AG10803 (cell line): ENCODE data around the gene SDHB.
"Not testable (repeated sequence)": the region's sequence is repeated elsewhere in the genome, so short reads cannot be mapped to it uniquely, and the experiment has no call there.

Source experiments
- DNase-seq: peaks from one replicate; pipeline ENCODE4 v3.0.0; 2010; ENCODE audit warnings: low read depth
- H3K4me3 ChIP-seq: 2 replicates; pipeline ENCODE4 v1.5.1; 2011; ENCODE audit warnings: mild to moderate bottlenecking, low read length, control low read depth
- CTCF ChIP-seq: conservative IDR thresholded peaks from 2 replicates; pipeline ENCODE4 v1.5.1; 2011; ENCODE audit warnings: mild to moderate bottlenecking, low read length, control low read depth, inconsistent platforms

The SDHB gene

GRCh38 chr1:17066361-17067068 lies 12.7 kb upstream of the SDHB start:
- TF ChIP-seq CTCF: no peak
- no peak overlapping the region for H3K4me3 ChIP-seq
- DNase-seq: no peak

GRCh38 chr1:17065666-17066065 lies 11.8 kb upstream of the SDHB start:
- TF ChIP-seq CTCF: no peak
- DNase-seq: no peak
- H3K4me3 ChIP-seq: no peak overlapping the region

GRCh38 chr1:17062751-17063150 lies 8.9 kb upstream of the SDHB start:
- not testable (repeated sequence) for H3K4me3 ChIP-seq, DNase-seq

GRCh38 chr1:17061892-17062291 lies 8.1 kb upstream of the SDHB start:
- H3K4me3 ChIP-seq: no peak overlapping the region
- no peak for DNase-seq
- TF ChIP-seq CTCF: no peak

GRCh38 chr1:17061486-17061885 lies 7.7 kb upstream of the SDHB start:
- TF ChIP-seq CTCF: no peak
- no peak for DNase-seq
- H3K4me3 ChIP-seq: no peak overlapping the region

- H3K4me3 ChIP-seq: no peak overlapping the region
- no peak for DNase-seq
- no peak for TF ChIP-seq CTCF
These were observed 6.5 kb upstream of the SDHB start for GRCh38 chr1:17060306-17060749.

- no peak overlapping the region for H3K4me3 ChIP-seq
- peak; percentile 68 for DNase-seq
- peak; percentile 84 for TF ChIP-seq CTCF
These were observed 5.8 kb upstream of the SDHB start for GRCh38 chr1:17059391-17060305.
